Subcutaneous adipose tissue (tissue), 4 donors: ENCODE data around the gene MITF. TPM values are rescaled to one million over a fixed set of nuclear protein-coding genes. Genes with fewer than 3 reads are reported as not detected.

Experiments
- total RNA-seq, 4 donors: library from RNA; depleted of rRNA; stranded (reverse); fragments of >200 nt; gene quantifications; one replicate each; pipeline ENCODE4 v1.1.0, GENCODE V29; 2016
- TF ChIP-seq, protein P1 (sequence below): fragments of 450-650 bp; IDR thresholded peaks from one replicate; pipeline ENCODE4 v1.5.1; 2016; ENCODE audit warnings: low read depth, mild to moderate bottlenecking, control low read depth, antibody characterized with exemption, moderate library complexity

Gene MITF
- total RNA-seq, 4 donors from 2014 or later: 19.6 to 60.3 (median 32.5) TPM

GRCh38 chr3:69878254-69878653 lies 139.0 kb downstream of the MITF start:
- TF ChIP-seq, protein P1, sequence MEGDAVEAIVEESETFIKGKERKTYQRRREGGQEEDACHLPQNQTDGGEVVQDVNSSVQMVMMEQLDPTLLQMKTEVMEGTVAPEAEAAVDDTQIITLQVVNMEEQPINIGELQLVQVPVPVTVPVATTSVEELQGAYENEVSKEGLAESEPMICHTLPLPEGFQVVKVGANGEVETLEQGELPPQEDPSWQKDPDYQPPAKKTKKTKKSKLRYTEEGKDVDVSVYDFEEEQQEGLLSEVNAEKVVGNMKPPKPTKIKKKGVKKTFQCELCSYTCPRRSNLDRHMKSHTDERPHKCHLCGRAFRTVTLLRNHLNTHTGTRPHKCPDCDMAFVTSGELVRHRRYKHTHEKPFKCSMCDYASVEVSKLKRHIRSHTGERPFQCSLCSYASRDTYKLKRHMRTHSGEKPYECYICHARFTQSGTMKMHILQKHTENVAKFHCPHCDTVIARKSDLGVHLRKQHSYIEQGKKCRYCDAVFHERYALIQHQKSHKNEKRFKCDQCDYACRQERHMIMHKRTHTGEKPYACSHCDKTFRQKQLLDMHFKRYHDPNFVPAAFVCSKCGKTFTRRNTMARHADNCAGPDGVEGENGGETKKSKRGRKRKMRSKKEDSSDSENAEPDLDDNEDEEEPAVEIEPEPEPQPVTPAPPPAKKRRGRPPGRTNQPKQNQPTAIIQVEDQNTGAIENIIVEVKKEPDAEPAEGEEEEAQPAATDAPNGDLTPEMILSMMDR: no peak

DNA sequence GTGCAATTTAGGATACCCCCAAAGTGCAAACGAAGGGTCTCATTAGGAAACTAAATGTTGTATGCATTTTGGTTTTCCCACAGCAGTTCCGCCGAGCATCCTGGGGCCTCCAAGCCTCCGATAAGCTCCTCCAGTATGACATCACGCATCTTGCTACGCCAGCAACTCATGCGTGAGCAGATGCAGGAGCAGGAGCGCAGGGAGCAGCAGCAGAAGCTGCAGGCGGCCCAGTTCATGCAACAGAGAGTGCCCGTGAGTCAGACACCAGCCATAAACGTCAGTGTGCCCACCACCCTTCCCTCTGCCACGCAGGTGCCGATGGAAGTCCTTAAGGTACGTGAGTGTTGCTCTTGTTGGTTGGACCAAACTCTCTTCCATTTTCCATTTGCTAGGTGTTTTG lies 139.8 kb downstream of the MITF start:
- TF ChIP-seq, protein P1: no peak

- TF ChIP-seq, protein P1: no peak
Observed at GRCh38 chr3:69880069-69880640, 140.9 kb downstream of the MITF start.

- TF ChIP-seq, protein P1: no peak
Observed at GRCh38 chr3:69881051-69881450, 141.8 kb downstream of the MITF start.

GRCh38 chr3:69881756-69882428 lies 142.6 kb downstream of the MITF start:
- TF ChIP-seq, protein P1: no peak

DNA sequence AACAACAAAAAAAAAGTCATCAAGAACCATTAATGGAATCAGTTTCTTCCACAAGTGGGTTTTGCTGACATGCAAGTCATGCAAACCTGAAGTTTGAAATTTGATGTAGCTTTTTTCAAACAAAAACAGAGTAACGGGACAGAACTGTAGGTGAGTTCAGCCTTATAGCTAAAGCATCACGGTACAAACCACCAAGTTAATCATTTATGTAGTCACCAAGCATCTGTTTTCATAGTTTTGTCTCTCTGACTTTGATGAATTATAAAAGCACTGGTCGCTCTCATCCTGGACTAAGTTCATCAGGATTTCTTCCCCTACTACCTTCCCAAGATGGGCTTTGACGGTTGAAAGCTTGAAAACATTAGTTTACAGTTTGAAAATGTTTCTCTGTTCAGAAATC lies 143.3 kb downstream of the MITF start:
- TF ChIP-seq, protein P1: no peak

GRCh38 chr3:69888040-69888942 lies 149.0 kb downstream of the MITF start:
- TF ChIP-seq, protein P1: no peak
